ENCODE results near the gene KCTD1.

Gene KCTD1

GRCh38 chr18:26521617-26522016 is 26.7 kb downstream of the KCTD1 start:
- no peak for DNase-seq

GRCh38 chr18:26520974-26521373 is 27.4 kb downstream of the KCTD1 start:
- DNase-seq, result no peak

DNA sequence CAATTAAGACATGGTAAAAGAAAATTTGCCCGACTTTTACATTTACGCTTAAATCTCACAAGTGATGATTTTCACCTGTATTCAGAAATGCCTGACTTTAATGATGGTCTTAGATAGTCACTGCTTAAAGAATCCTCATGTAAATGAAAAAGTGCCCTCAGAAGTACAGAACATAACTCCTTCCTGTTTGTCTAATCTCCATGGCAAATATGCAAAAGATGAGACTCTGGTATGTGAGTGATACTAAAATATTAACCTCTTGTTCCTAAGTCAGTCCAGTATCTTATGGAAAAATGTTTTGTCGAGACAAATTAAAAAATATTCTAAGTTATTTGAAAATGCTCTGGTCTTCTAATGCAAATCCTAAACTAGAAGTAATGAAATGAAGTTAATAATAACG is 29.2 kb downstream of the KCTD1 start:
- DNase-seq, result no peak

DNA sequence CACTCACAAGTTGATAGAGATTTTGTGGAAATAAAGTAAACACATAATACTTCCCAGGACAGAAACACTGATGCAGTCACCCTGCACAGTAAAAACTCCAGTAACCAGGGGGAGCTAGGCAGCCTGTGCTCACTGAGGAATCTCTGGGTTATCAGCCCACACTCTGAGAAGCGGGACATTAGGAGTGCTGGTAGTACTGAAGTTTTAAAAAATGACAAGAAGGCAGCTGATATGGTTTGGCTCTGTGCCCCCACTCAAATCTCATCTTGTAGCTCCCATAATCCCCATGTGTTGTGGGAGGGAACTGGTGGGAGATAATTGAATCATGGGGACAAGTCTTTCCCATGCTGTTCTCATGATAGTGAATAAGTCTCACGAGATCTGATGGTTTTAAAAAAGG is 31.4 kb downstream of the KCTD1 start:
- DNase-seq, result no peak

DNA sequence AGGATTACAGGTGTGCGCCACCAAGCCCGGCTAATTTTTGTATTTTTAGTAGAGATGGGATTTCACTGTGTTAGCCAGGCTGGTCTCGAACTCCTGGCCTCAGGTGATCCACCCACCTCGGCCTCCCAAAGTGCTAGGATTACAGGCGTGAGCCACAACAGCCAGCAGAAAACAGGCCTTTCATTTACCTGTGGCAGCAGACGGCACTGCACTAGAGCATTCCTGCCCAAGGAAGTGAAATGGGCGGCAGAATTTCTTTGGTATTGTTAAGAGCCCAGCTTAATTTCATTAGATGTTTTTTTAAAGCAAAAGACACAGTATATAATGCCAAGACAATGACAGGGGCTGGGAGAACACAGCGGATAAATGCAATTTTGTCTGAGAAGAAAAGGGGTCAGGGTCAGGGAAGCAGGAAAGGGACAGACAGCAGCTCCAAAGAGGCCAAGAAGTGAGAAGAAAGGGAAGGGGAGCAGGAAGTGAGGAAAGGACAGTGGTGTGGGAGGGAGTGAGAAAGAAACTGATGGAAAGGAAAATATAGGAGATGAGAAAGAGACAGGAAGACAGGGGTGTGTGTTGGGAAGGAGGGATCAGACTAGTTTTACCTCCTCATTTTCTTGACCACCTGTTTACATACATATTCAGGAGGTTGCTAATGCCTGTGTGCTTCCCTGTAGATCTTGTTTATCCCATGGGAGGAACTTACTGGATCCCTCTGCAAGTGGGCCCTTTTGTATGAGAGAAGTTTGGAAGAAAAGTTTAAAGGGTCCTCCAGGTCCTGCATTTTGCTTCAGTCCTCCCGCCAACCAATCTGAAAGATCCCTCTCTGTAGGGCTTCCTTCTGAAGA is 32.5 kb downstream of the KCTD1 start:
- DNase-seq, result no peak

- no peak for DNase-seq
Observed at GRCh38 chr18:26511339-26512071, 36.8 kb downstream of the KCTD1 start.

- DNase-seq, result no peak
Observed at GRCh38 chr18:26510337-26510736, 38.0 kb downstream of the KCTD1 start.

DNA sequence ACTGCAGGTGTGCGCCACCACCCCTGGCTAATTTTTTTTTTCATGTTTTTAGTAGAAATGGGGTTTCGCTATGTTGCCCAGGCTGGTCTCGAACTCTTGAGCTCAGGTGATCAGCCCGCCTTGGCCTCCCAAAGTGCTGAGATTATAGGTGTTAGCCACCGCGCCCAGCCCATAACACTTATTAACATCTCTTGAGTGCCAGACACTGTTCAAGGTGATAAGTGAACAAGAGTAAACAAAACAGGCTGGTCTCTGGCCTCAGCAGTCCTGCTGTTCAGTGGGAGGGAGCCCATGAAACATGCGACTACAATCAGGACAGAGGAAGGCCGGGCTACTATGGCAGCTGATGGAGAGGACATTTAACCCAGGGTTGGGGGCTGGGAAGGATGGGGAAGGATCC is 42.3 kb downstream of the KCTD1 start:
- no peak for DNase-seq

DNA sequence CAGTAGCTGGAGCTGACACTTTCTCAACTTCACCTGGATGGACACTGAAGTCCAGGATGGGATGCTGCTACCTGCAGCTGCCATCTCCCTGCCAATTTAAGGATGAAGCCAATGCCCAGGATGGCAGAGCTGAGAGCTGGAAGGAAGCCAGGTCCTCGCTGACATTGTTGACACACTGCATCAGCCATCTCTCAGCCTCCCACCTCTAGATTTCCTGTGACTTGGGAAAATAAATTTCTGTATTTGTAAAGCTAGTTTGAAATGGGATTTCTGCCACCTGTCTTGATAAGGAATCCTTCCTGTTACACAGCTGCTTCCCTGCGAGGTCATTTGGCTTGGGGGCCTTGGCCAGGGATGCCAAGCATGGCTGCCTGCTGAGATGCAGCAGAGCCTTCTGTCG is 43.5 kb downstream of the KCTD1 start:
- no peak for DNase-seq

DNA sequence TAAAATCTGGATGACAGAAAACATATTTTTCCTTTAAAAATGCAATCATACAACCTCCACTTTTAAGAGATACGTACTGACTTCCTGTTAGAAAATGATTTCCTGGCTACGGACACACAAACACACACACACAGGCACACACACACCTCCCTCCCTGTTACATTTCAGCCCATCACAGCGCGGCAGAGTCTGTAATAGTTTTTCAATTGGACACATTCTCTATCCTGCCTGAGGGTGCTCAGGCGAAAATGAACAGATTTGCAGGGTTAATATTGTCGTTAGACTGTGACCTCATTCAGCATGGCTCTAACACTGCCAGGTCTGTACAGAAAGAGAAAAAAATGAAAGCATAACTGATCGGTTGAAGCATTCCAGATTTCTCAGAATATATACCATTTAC is 45.0 kb downstream of the KCTD1 start:
- no peak for DNase-seq

- no peak for DNase-seq
Observed at GRCh38 chr18:26502823-26503222, 45.5 kb downstream of the KCTD1 start.

DNA sequence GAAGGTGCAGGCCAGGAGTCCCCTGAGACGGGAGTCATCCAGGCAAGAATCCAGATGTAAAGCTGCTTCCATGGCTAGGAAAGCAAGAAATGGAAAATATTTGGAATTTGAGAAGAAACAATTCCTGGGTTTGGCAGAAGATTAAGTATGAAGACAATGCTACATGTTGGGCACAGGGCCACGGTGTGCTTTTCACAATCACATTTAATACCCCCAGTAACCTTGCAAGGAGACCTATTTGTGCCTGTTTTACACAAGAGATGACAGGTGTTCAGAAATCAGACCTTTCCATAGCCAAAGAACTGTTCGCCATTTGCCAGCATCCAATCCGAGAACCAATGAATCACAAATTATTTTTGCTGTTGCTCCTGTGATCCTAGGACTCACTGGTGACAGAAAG is 50.5 kb downstream of the KCTD1 start:
- no peak for DNase-seq

- no peak for DNase-seq
Observed at GRCh38 chr18:26496528-26496927, 51.8 kb downstream of the KCTD1 start.

DNA sequence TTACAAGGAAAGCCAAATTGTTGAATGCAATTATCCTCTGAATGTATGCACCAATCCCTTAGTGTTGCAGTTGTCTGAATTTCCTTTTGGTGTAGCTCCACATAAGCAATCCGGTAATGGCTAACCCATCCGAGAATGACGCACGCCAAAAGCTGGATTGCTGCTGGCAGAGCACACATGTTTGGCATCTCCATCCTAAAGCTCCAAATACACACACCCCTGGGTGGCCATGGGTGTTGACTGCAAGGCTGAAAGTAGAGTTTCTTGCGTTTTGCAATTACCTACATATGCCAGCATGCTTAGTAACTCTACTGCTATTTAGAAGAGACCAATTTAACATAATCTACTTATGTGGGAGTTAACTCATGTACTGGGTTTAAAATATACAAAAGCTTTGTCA is 53.1 kb downstream of the KCTD1 start:
- no peak for DNase-seq

GRCh38 chr18:26493021-26493420 is 55.3 kb downstream of the KCTD1 start:
- DNase-seq, result no peak

- no peak for DNase-seq
Observed at GRCh38 chr18:26491194-26491816, 57.0 kb downstream of the KCTD1 start.

GRCh38 chr18:26489881-26490280 is 58.5 kb downstream of the KCTD1 start:
- DNase-seq, result no peak

DNA sequence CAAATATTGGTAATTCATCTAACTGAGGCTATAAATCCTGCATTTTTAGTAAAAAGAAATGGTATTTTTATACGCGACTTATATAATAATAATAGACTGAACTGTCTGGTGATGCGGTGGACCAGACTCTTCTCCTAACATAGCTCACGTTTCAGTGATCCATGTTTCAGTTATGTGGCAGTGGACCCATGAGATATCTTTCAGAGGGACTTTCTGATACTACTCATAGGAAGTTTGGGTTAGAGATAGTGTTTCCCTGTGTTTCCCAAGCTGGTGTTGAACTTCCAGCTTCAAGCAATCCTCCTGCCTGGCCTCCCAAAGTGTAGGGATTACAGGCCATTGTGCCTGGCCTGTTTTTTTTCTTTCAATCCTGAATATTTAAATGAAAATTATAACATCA is 59.2 kb downstream of the KCTD1 start:
- no peak for DNase-seq

DNA sequence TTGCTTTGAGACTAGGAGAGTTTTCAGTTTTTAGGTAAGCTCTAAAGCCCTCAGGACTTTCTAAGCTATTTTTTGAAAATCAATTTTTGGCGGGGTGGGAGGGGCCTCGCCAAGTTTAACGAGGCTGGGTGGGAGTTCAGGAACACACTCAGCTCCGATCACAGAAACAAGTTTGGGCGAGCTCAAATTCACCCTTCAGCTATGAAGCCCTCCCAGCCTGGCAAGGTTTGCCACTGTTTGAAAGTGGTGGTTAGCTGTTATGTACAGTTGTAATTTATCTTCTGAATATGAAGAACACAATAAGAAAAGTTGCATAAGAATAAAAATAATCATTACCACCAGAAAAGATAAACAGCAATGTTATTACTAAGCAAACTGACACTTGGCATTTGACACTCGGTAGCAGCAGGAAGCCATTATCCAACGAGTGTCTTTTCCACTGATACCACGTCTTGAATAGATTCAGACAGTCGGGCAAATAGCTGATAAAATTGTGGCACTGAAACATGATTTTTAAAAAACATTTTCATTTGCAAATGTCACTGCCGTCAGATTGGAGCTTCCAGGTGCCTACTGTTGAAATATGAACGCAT is 59.8 kb downstream of the KCTD1 start:
- DNase-seq, result no peak

- DNase-seq, result no peak
Observed at GRCh38 chr18:26487437-26487836, 60.9 kb downstream of the KCTD1 start.

DNA sequence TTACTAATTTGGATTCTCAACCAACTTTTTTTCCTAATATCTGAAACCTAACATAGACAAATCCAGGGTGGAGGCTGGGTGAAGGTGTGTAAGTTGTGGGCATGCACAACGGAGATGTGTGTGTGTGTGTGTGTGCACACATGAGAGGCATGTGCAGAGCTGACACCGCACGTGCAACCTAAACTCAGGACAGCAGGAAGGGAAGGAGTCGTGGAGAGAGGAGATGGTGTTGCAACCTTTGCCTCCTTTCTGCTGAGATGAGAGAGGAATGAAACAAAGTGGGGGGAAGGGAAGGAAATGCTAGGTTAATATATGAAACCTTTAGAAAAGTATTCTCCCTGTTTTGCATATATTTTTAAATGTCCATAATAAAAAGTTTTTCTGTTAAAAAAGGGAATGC is 64.7 kb downstream of the KCTD1 start:
- no peak for DNase-seq

- DNase-seq, result no peak
Observed at GRCh38 chr18:26482569-26482968, 65.8 kb downstream of the KCTD1 start.
